WERI-Rb-1 (cell line): ENCODE results near the gene ACOXL.
"Not testable (repeated sequence)": the region's sequence is repeated elsewhere in the genome, so short reads cannot be mapped to it uniquely, and the experiment has no call there.

ENCODE experiments used
- DNase-seq: peaks from one replicate; pipeline ENCODE4 v3.0.0-alpha.2; 2020
- H3K27ac ChIP-seq: fragments of 250-450 bp; sonication (Bioruptor Pico); 2 replicates; pipeline ENCODE4 v1.5.1; 2020; ENCODE audit warnings: mild to moderate bottlenecking, moderate library complexity
- H3K27me3 ChIP-seq: fragments of 250-450 bp; sonication (Bioruptor Pico); 2 replicates; pipeline ENCODE4 v1.5.1; 2021; ENCODE audit warnings: mild to moderate bottlenecking, low read depth, moderate library complexity; ENCODE audit not compliant: insufficient read depth, severe bottlenecking
- H3K36me3 ChIP-seq: fragments of 250-450 bp; sonication (Bioruptor Pico); 2 replicates; pipeline ENCODE4 v1.5.1; 2020; ENCODE audit warnings: mild to moderate bottlenecking, moderate library complexity
- H3K4me3 ChIP-seq: 2 replicates; pipeline ENCODE4 v1.5.1; 2011; ENCODE audit warnings: low read depth, mild to moderate bottlenecking, control low read depth, low read length
- H3K9me3 ChIP-seq: fragments of 250-450 bp; sonication (Bioruptor Pico); 2 replicates; pipeline ENCODE4 v1.5.1; 2021; ENCODE audit warnings: mild to moderate bottlenecking, moderate library complexity; ENCODE audit not compliant: severe bottlenecking
- CTCF ChIP-seq: IDR thresholded peaks from 2 replicates; pipeline ENCODE4 v1.5.1; 2011; ENCODE audit warnings: low read depth, mild to moderate bottlenecking, control low read depth, inconsistent platforms, low read length

Gene ACOXL

GRCh38 chr2:110691612-110692258, 40.6 kb upstream of the ACOXL start:
- no peak for DNase-seq
- peaks cover 59% of the 10 kb centered on the region for H3K27me3 ChIP-seq
- H3K27ac ChIP-seq = no peak overlapping the region
- no peak for TF ChIP-seq CTCF
- H3K4me3 ChIP-seq = no peak overlapping the region
- peaks cover 14% of the 10 kb centered on the region for H3K9me3 ChIP-seq
- no peaks in the 10 kb centered on the region for H3K36me3 ChIP-seq

GRCh38 chr2:110695146-110695898, 37.1 kb upstream of the ACOXL start:
- not testable (repeated sequence) for H3K36me3 ChIP-seq, H3K4me3 ChIP-seq, H3K9me3 ChIP-seq, H3K27ac ChIP-seq, DNase-seq
- peaks cover 48% of the 10 kb centered on the region for H3K27me3 ChIP-seq

- not testable (repeated sequence) for H3K9me3 ChIP-seq, H3K27ac ChIP-seq, H3K4me3 ChIP-seq, DNase-seq, H3K36me3 ChIP-seq
- H3K27me3 ChIP-seq = peaks cover 52% of the 10 kb centered on the region
These were observed 34.1 kb upstream of the ACOXL start for GRCh38 chr2:110698253-110698652.

- Histone ChIP-seq H3K27ac (no peak overlapping the region), H3K4me3 (no peak overlapping the region), H3K27me3 (peaks cover 61% of the 10 kb centered on the region), H3K36me3 (no peaks in the 10 kb centered on the region), H3K9me3 (no peaks in the 10 kb centered on the region)
- DNase-seq = no peak
- TF ChIP-seq CTCF = no peak
These were observed 29.6 kb upstream of the ACOXL start for GRCh38 chr2:110702514-110703380.

GRCh38 chr2:110707386-110707965, 24.9 kb upstream of the ACOXL start:
- Histone ChIP-seq H3K9me3 (no peaks in the 10 kb centered on the region), H3K36me3 (no peaks in the 10 kb centered on the region), H3K27ac (no peak overlapping the region), H3K27me3 (peaks cover 71% of the 10 kb centered on the region), H3K4me3 (no peak overlapping the region)
- no peak for TF ChIP-seq CTCF
- no peak for DNase-seq

- no peak overlapping the region for H3K27ac ChIP-seq
- TF ChIP-seq CTCF = no peak
- no peaks in the 10 kb centered on the region for H3K36me3 ChIP-seq
- H3K4me3 ChIP-seq = no peak overlapping the region
- peaks cover 69% of the 10 kb centered on the region for H3K27me3 ChIP-seq
- H3K9me3 ChIP-seq = no peaks in the 10 kb centered on the region
- no peak for DNase-seq
These were observed 23.9 kb upstream of the ACOXL start for GRCh38 chr2:110708455-110708854.
